Esophagus squamous epithelium (tissue), 4 donors: Measurements from ENCODE around the gene PRMT7.

ENCODE experiments used
- CTCF ChIP-seq, 6 experiments: fragments of 450-650 bp in 4 of 6; fragments of 200-600 bp in 2 of 6; sonication (generic) in 2 of 6; IDR thresholded peaks; one replicate each; pipeline ENCODE4 v1.5.1; 2016 to 2019; ENCODE audit warnings: antibody characterized with exemption in 6 of 6, mild to moderate bottlenecking in 4 of 6, moderate library complexity in 4 of 6
- POLR2A ChIP-seq, 4 donors: fragments of 450-650 bp; IDR thresholded peaks; one replicate each; pipeline ENCODE4 v1.6.1; 2017; ENCODE audit warnings: antibody characterized with exemption in 4 of 4, mild to moderate bottlenecking in 4 of 4, moderate library complexity in 3 of 4

- TF ChIP-seq POLR2A (IDR thresholded peaks at IDR 0.05) (no peak), CTCF (IDR thresholded peaks at IDR 0.05) (no peak)
These were observed 51.6 kb downstream of the PRMT7 start for GRCh38 chr16:68362262-68362913.
